HepG2 (cell line): ENCODE results near the gene FITM2. TPM values are rescaled to one million over a fixed set of nuclear protein-coding genes. Genes with fewer than 3 reads are reported as not detected.

Experiments used
- CHCHD3 ChIP-seq: sonication (generic); formaldehyde crosslinking; IDR thresholded peaks from 2 replicates; pipeline ENCODE4 v1.8.0; 2022; ENCODE audit warnings: mild to moderate bottlenecking, missing genetic modification reagents, moderate library complexity
- CTCF ChIP-seq: sonication (generic); formaldehyde crosslinking; IDR thresholded peaks from 2 replicates; pipeline ENCODE4 v1.5.0; 2020; ENCODE audit warnings: mild to moderate bottlenecking, missing genetic modification reagents, moderate library complexity
- GFI1 ChIP-seq: sonication (generic); formaldehyde crosslinking; IDR thresholded peaks from 2 replicates; pipeline ENCODE4 v1.5.0; 2020; ENCODE audit warnings: missing genetic modification reagents, mild to moderate bottlenecking, borderline replicate concordance
- KAT8 ChIP-seq: IDR thresholded peaks from 2 replicates; pipeline ENCODE4 v1.6.1; 2016; ENCODE audit warnings: missing genetic modification reagents, missing compliant biosample characterization
- RAD51 ChIP-seq: fragments of 450-650 bp; IDR thresholded peaks from 2 replicates; pipeline ENCODE4 v1.6.1; 2016; ENCODE audit warnings: borderline replicate concordance
- RBM22 ChIP-seq: fragments of 200-400 bp; formaldehyde crosslinking; optimal IDR thresholded peaks from 2 replicates; pipeline ENCODE3; 2017; ENCODE audit warnings: mild to moderate bottlenecking, low read length, moderate library complexity
- RNF2 ChIP-seq: fragments of 450-650 bp; conservative IDR thresholded peaks from 2 replicates; pipeline ENCODE4 v1.6.1; 2016; ENCODE audit warnings: low read depth
- SETDB1 ChIP-seq: sonication (generic); formaldehyde crosslinking; IDR thresholded peaks from 2 replicates; pipeline ENCODE4 v1.5.1; 2020; ENCODE audit warnings: missing genetic modification reagents, mild to moderate bottlenecking, borderline replicate concordance
- SP1 ChIP-seq, 2 experiments: fragments of 450-650 bp in 1 of 2; sonication (generic) in 1 of 2; formaldehyde crosslinking in 1 of 2; IDR thresholded peaks; 2 replicates each; pipeline versions ENCODE4 v1.4.0 to v1.6.1; 2016 to 2020; ENCODE audit warnings: missing genetic modification reagents in 1 of 2
- TEF ChIP-seq: sonication (generic); formaldehyde crosslinking; IDR thresholded peaks from 2 replicates; pipeline ENCODE4 v1.5.0; 2020; ENCODE audit warnings: missing genetic modification reagents
- YY1 ChIP-seq: IDR thresholded peaks from 2 replicates; pipeline ENCODE4 v1.6.1; 2011; ENCODE audit warnings: low read length, low read depth, moderate library complexity, mild to moderate bottlenecking; ENCODE audit not compliant: insufficient read depth, insufficient replicate concordance
- ZGPAT ChIP-seq: IDR thresholded peaks from 2 replicates; pipeline ENCODE4 v1.6.1; 2016; ENCODE audit warnings: mild to moderate bottlenecking
- polyA plus RNA-seq, 8 experiments: library from polyadenylated mRNA; depleted of rRNA in 3 of 8; stranded (reverse) in 7 of 8; unstranded in 1 of 8; fragments of >200 nt; fragmentation: Illumina TruSeq in 4 of 8; extraction: Trizol in 4 of 8; gene quantifications; 2 replicates each; pipeline versions ENCODE4 v1.2.1 to v1.2.3, GENCODE V29; 2011 to 2016; ENCODE audit warnings: low read depth in 4 of 8, missing spikeins in 1 of 8, mixed read lengths in 1 of 8; ENCODE audit not compliant: insufficient read depth in 1 of 8
- total RNA-seq, 5 experiments: library from RNA; depleted of rRNA; stranded (reverse); fragments of >200 nt; fragmentation: Illumina TruSeq; extraction: Trizol; gene quantifications; 2 replicates each; pipeline ENCODE4 v1.2.3, GENCODE V29; 2016; ENCODE audit warnings: low read depth in 1 of 5
- TF ChIP-seq, protein P1 (sequence below): sonication (generic); formaldehyde crosslinking; IDR thresholded peaks from 2 replicates; pipeline ENCODE4 v1.4.0; 2020; ENCODE audit warnings: missing genetic modification reagents, borderline replicate concordance
- TF ChIP-seq, protein P2 (sequence below): sonication (generic); formaldehyde crosslinking; conservative IDR thresholded peaks from 2 replicates; pipeline ENCODE4 v1.8.1; 2023; ENCODE audit warnings: missing genetic modification reagents
- TF ChIP-seq, protein P3 (sequence below), 2 experiments: sonication (generic) in 1 of 2; formaldehyde crosslinking in 1 of 2; IDR thresholded peaks; 2 replicates each; pipeline versions ENCODE4 v1.6.1 to v1.9.0; 2014 to 2022; ENCODE audit warnings: antibody characterized with exemption in 1 of 2, borderline replicate concordance in 1 of 2, inconsistent platforms in 1 of 2, low read depth in 1 of 2, missing genetic modification reagents in 1 of 2

Gene FITM2
- total and polyA plus RNA-seq, 2 of the 13 experiments (the other 11 are each of a cell fraction or from before 2014, with no cell fraction given) = 9.6 to 24.5 TPM

GRCh38 chr20:44282192-44282591 lies 28.8 kb downstream of the FITM2 start (continued):
- TF ChIP-seq, protein P1, sequence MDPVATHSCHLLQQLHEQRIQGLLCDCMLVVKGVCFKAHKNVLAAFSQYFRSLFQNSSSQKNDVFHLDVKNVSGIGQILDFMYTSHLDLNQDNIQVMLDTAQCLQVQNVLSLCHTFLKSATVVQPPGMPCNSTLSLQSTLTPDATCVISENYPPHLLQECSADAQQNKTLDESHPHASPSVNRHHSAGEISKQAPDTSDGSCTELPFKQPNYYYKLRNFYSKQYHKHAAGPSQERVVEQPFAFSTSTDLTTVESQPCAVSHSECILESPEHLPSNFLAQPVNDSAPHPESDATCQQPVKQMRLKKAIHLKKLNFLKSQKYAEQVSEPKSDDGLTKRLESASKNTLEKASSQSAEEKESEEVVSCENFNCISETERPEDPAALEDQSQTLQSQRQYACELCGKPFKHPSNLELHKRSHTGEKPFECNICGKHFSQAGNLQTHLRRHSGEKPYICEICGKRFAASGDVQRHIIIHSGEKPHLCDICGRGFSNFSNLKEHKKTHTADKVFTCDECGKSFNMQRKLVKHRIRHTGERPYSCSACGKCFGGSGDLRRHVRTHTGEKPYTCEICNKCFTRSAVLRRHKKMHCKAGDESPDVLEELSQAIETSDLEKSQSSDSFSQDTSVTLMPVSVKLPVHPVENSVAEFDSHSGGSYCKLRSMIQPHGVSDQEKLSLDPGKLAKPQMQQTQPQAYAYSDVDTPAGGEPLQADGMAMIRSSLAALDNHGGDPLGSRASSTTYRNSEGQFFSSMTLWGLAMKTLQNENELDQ (CRISPR knock-in tag) = no peak
- TF ChIP-seq, protein P2, sequence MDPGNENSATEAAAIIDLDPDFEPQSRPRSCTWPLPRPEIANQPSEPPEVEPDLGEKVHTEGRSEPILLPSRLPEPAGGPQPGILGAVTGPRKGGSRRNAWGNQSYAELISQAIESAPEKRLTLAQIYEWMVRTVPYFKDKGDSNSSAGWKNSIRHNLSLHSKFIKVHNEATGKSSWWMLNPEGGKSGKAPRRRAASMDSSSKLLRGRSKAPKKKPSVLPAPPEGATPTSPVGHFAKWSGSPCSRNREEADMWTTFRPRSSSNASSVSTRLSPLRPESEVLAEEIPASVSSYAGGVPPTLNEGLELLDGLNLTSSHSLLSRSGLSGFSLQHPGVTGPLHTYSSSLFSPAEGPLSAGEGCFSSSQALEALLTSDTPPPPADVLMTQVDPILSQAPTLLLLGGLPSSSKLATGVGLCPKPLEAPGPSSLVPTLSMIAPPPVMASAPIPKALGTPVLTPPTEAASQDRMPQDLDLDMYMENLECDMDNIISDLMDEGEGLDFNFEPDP (CRISPR knock-in tag) = no peak
- TF ChIP-seq CTCF (peak; percentile 21), RAD51 (no peak), SETDB1 (CRISPR knock-in tag) (no peak), TEF (no peak), RBM22 (no peak), GFI1 (CRISPR knock-in tag) (no peak), CHCHD3 (CRISPR knock-in tag) (no peak), YY1 (no peak), SP1 (IDR thresholded peaks at IDR 0.05) (no peak), SP1 (CRISPR knock-in tag; IDR thresholded peaks at IDR 0.05) (no peak), ZGPAT (CRISPR knock-in tag) (0 out of 2 replicates have a peak, but pooled peaks have one; percentile 26), KAT8 (0 out of 2 replicates have a peak, but pooled peaks have one; percentile 30), RNF2 (no peak)
- TF ChIP-seq, protein P3, sequence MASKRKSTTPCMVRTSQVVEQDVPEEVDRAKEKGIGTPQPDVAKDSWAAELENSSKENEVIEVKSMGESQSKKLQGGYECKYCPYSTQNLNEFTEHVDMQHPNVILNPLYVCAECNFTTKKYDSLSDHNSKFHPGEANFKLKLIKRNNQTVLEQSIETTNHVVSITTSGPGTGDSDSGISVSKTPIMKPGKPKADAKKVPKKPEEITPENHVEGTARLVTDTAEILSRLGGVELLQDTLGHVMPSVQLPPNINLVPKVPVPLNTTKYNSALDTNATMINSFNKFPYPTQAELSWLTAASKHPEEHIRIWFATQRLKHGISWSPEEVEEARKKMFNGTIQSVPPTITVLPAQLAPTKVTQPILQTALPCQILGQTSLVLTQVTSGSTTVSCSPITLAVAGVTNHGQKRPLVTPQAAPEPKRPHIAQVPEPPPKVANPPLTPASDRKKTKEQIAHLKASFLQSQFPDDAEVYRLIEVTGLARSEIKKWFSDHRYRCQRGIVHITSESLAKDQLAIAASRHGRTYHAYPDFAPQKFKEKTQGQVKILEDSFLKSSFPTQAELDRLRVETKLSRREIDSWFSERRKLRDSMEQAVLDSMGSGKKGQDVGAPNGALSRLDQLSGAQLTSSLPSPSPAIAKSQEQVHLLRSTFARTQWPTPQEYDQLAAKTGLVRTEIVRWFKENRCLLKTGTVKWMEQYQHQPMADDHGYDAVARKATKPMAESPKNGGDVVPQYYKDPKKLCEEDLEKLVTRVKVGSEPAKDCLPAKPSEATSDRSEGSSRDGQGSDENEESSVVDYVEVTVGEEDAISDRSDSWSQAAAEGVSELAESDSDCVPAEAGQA (IDR thresholded peaks at IDR 0.05; ENCODE audit: low read depth) = no peak
- TF ChIP-seq, protein P3 (CRISPR knock-in tag; IDR thresholded peaks at IDR 0.05; ENCODE audit: borderline replicate concordance) = no peak
